Activated CD4-positive, alpha-beta T cell treated with anti-CD3 and anti-CD28 coated beads for 48 hours (primary cell): Measurements from ENCODE around the gene GPC2.
A peak's percentile ranks its signal among the peaks of the same experiment; 100 is the strongest.
"Not testable (repeated sequence)": the region's sequence is repeated elsewhere in the genome, so short reads cannot be mapped to it uniquely, and the experiment has no call there.

Experiments
- DNase-seq: peaks from one replicate; pipeline ENCODE4 v3.0.0-alpha.2; 2020

GPC2 gene

GRCh38 chr7:100177045-100178001 is at the start of gene GPC2, which contains the start of gene STAG3:
GPC2 (minus strand) TSS chr7:100177381; CDS start chr7:100177199, 182 bp downstream.
STAG3 (plus strand) TSS chr7:100177918; CDS start chr7:100180557, 2,639 bp downstream.
- peak; percentile 100 for DNase-seq

DNA sequence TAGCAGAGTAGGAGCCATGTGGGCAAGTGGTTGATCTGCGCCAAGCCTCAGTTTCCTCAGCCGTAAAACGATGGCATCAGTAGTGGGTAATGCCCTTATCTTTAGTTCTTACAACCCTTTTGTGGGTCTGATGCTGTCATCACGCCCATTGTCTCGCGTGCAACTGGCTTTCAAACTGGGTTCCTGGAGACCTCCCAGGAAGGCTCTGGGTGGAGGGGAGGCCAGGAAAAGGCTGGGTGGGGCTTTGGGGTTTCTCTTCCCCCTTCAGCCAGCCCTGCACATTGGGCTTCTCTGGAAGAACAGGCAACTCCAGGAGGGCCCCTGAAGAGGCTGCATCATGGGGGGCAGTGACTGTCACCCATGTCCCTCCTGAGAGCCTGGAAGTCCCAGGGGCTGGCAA is 47.7 kb upstream of the GPC2 start:
- DNase-seq, result not testable (repeated sequence)

- DNase-seq, result not testable (repeated sequence)
Measured at GRCh38 chr7:100223376-100223927, 46.3 kb upstream of the GPC2 start.

- no peak for DNase-seq
Measured at GRCh38 chr7:100222445-100223132, 45.4 kb upstream of the GPC2 start.

DNA sequence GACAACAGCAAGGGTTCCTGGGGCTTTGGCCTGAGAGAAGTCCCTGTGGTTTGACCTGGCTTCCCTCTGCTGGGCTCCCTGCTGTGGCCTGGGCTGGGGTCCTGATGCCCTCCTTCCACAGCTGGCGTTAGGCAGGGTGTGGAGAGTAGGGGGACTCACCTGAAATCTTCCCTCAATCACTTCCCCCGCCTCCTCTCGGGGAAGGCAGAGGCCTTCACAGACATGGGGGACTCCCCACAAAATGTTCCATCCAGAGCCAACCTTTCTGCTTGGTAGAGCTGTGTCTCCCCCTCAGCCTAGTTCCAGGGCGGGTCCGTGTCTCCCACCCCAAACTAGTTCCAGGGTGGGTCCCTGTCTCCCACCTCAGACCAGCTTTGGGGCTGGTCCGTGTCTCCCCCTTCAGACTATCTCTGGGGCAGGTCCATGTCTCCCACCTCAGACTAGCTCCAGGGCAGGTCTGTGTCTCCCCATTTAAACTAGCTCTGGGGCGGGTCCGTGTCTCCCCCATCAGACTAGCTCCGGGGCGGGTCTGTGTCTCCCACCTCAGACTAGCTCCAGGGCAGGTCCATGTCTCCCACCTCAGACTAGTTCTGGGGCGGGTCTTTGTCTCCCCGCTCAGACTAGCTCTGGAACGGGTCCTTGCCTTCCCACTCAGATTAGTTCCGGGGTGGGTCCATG is 44.7 kb upstream of the GPC2 start:
- peak; percentile 26 for DNase-seq

DNA sequence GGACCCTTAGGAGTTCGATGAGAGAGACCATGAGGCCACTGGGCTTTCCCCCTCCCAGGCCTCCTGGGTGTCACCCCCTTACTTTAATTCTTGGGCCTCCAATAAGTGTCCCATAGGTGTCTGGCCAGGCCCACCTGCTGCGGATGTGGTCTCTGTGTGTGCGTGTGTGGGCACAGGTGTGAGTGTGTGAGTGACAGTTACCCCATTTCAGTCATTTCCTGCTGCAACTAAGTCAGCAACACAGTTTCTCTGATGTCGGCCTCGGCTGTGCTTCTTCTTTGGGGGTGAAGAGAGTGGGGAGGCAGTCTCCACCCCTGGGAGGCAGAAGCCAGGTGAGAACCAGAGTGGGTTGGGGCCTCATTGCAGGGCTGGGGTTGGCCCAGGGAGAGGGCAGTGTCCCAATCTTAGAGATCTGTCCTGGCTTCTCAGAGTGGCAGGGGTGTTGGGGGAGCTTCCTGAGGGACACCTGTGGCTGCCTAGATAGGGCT is 44.1 kb upstream of the GPC2 start:
- peak; percentile 86 for DNase-seq

DNA sequence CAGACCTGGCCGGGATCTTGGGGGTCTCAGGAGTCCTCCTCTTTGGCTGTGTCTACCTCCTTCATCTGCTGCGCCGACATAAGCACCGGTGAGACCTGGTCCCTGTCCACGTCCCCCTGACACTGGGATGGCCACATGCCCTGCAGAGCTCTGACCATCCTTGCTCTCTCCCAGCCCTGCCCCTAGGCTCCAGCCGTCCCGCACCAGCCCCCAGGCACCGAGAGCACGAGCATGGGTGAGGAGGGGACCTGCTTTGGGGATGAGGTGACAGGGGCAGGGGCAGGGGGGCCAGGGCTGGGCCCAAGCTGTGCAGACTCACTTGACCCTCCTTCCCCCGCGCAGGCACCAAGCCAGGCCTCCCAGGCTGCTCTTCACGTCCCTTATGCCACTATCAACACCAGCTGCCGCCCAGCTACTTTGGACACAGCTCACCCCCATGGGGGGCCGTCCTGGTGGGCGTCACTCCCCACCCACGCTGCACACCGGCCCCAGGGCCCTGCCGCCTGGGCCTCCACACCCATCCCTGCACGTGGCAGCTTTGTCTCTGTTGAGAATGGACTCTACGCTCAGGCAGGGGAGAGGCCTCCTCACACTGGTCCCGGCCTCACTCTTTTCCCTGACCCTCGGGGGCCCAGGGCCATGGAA is 43.5 kb upstream of the GPC2 start:
- DNase-seq, result no peak

- peak; percentile 54 for DNase-seq
Measured at GRCh38 chr7:100219801-100220585, 42.8 kb upstream of the GPC2 start, which contains the start of gene PVRIG. PVRIG (plus strand) TSS chr7:100219949; CDS start chr7:100219971, 22 bp downstream.

DNA sequence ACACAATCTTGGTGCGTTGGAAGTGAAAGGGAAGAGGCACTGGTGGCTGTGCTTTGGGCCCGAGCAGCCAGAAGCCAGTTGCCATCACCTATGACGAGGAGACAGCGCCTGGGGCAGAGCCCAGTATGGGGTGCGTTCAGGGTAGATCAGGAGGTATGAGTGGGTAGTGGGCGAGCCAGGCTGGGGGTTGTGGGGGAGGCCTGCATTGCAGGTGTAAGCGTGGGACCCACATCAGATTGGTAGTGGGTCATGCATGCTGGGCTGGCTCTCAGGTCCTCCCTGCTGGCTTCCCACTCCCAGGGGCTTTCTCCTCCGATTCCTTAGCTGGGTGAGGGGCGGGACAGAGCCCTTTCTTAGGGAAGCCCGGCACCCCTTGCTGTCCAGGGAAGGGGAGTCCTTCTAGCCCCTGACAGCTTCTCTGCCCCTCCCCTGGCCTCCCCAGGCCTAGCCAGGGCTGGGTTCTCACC is 42.1 kb upstream of the GPC2 start:
- peak; percentile 54 for DNase-seq

DNA sequence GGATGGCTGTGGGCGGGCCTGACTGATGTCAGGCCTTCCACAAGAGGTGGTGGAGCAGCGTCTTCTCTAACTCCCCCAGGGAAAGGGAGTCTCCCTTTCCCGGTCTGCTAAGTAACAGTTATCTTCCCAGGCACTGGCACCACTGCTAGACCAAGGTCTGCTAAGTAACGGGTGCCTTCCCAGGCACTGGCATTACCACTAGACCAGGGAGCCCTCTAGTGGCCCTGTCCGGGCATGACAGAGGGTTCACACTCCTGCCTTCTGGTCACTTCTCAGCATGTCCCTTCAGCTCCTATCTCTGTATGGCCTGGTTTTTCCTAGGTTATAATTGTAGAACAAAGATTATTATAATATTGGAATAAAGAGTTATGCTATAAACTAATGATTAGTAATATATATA is 40.8 kb upstream of the GPC2 start:
- DNase-seq, result peak; percentile 90

GRCh38 chr7:100215895-100216294 is 38.7 kb upstream of the GPC2 start:
- no peak for DNase-seq

GRCh38 chr7:100214356-100214755 is 37.2 kb upstream of the GPC2 start:
- DNase-seq, result not testable (repeated sequence)

DNA sequence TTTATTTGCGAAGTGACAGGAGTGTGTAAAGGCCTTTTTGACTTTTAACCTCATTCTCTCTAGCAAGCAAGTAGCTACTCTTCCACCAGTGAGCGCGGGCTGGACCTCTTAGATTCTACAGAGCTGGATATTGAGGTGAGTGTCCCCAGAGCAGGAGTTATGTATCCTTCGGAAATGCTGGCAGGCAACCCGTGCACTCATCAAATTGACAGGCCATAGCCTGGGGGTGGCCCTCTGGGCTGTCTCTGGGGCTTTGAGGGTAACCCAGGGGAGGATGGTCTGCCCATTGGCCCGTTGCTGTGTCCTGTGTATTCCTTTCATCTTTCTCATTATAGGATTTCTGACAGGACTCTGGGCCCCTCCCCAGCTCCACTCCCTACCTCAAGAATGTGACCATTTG is 36.5 kb upstream of the GPC2 start:
- no peak for DNase-seq

DNA sequence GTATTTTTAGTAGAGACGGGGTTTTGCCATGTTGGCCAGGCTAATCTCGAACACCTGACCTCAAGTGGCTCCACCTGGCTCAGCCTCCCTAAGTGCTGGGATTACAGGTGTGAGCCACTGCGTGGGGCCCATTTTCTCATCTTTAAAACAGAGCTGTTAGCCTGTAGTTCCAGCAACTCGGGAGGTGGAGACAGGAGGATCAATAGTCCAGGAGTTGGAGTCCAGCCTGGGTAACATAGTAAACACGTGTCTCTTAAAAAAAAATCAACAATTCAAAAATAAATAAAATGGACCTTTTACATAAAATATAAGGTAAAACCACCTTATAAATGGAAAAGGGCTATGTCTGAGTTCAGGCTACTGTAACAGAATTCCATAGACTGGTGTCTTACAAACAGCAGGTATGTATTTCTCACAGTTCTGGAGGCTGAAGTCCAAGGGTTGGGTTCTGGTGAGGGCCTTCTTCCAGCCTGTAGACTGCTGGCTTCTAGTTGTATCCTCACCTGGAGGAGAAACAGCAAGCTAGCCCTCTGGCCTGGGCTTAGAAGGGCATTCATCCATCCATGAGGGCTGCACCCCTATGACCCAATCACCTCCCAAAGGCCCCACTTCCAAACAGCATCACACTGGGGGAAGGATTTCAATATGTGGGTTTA is 35.6 kb upstream of the GPC2 start:
- DNase-seq, result no peak

DNA sequence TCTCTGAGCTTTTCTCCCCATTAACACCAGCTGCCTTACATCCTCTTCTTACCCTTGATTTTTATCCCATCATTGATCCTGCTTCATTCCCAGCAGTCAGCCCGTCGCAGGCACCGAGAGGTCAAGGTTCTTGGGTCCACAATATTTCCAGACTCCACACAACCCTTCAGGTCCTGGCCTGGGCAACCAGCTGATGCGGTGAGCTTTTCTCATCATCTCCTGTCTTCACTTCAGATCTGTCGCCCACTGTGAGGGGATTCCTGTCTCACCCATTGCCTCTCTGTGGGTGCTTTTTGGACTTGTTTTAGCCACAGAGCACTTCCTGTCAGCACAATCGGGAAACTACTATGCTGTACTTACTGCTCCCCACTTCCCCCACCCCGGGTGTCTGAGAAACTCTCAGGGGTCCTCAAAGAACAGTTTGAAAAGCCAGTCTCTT is 34.2 kb upstream of the GPC2 start:
- peak; percentile 47 for DNase-seq

DNA sequence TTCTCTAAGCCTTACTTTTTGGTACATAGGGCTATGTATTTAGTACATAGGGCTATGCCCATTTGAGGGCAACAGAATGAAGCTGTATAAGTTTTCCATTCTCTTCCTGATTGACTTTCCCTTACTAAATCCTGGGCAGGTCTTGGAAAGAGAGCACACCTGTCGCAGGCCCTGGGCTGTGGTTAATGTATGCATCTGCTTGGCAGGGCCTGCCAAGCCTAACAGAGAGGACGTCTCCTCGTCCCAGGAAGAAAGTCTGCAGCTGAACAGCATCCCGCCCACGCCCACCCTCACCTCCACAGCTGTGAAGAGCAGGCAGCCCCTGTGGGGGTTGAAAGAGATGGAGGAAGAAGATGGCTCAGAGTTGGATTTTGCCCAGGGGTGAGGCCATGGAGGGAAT is 33.6 kb upstream of the GPC2 start:
- DNase-seq, result no peak

DNA sequence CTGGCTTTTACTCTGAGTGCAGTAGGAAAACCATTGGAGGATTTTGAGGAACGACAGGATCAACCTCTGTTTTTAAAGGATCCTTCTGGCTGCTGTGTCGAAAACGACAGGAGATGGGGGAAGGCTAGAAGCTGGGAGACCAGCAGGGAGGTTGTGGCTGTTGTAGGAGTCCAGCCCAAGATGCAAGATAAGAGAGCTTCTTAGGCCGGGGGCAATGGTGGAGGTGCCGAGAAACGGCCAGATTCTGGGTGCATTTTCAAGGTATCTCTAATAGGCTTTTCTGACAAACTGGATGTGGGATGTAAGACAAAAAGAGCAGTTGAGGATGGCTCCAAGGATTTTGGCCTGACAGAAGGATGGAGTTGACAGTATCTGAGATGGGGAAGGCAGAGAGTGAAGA is 32.3 kb upstream of the GPC2 start:
- no peak for DNase-seq

GRCh38 chr7:100208911-100209408 is 31.8 kb upstream of the GPC2 start:
- peak; percentile 68 for DNase-seq

DNA sequence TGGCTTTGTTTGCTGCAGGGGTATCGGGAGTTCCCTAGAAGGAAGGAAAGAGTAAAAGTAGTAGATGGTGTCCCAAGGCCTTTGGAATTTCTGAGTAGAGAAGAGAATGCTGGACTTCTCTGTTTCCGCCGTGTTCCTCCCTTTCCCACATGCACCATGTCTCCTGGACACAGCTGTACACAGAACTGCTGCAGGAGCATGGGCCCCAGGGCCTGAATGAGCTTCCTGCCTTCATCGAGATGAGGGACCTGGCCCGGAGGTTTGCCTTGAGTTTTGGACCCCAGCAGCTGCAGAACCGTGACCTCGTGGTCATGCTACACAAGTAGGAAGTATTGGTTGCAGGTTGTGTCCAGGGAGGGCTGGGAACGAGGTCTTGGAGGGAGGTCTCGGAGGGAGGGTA is 27.3 kb upstream of the GPC2 start:
- no peak for DNase-seq

- DNase-seq, result no peak
Measured at GRCh38 chr7:100200693-100201092, 23.5 kb upstream of the GPC2 start.
